Endometrial microvascular endothelial cells (primary cell): Measurements from ENCODE around the gene OBP2B. TPM values are rescaled to one million over a fixed set of nuclear protein-coding genes. Genes with fewer than 3 reads are reported as not detected.
"Not testable (repeated sequence)": the region's sequence is repeated elsewhere in the genome, so short reads cannot be mapped to it uniquely, and the experiment has no call there.

Experiments used
- in situ Hi-C: cut with HindIII; loops from 2 replicates; pipeline ENCODE4 v1.10.0; 2017; ENCODE audit warnings: low sequenced_read_pairs, low pct_unique_long_range_greater_than_20kb; ENCODE audit errors: inconsistent ontology term
- total RNA-seq: library from RNA; depleted of rRNA; stranded (reverse); fragments of >200 nt; gene quantifications from one replicate; pipeline ENCODE4 v1.2.3, GENCODE V29; 2015; ENCODE audit errors: inconsistent ontology term

The OBP2B gene
- total RNA-seq, 1 donor from 2014 or later: not detected

- in situ Hi-C loops: no loop called here
These were observed 30.6 kb upstream of the OBP2B start for GRCh38 chr9:133239533-133240090.

- in situ Hi-C loops: no loop called here
These were observed 29.9 kb upstream of the OBP2B start for GRCh38 chr9:133238851-133239532.

- in situ Hi-C loops: no loop called here
These were observed 29.3 kb upstream of the OBP2B start for GRCh38 chr9:133238272-133238850.

GRCh38 chr9:133237035-133237731, 28.1 kb upstream of the OBP2B start:
- in situ Hi-C loops: no loop called here

- in situ Hi-C loops: not testable (repeated sequence)
These were observed 27.4 kb upstream of the OBP2B start for GRCh38 chr9:133236291-133237034.

- in situ Hi-C loops: no loop called here
These were observed 26.6 kb upstream of the OBP2B start for GRCh38 chr9:133235549-133236222.

DNA sequence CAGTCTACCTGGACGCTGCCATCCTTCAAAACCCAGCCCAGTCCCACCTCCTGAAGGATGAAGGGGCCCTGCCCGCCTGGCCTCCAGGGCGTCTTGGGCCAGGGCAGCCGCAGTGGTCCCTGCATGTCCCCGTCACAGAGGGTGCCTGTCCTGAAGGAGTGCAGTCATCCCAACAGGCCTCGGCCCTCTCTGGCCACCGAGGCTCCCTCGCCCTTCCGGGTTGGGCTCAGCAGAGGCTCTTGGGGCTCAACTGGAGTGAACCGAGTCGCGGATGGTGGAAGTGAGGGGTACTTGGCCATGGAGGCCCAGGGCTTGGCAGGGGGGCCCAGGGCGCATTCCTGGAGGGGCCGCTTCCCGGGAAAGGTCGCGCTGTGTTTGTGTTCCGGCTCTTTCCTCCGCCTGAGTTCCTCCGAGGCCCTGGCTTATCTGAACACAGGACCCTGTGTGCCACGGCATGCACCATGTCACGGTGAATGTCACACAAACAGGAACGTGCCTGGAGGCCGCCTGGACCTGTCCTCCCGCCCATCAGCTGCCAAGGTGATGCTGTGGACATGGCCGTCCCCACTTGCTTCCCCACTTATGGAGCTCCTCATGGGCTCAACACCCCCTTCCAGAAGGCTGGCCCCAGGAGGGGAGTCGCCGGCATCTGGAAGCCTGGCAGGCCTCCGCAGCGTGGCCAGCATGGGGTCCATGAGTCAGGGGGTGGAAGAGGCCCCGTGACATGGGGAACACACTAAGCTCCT, 25.7 kb upstream of the OBP2B start:
- in situ Hi-C loops: no loop called here

DNA sequence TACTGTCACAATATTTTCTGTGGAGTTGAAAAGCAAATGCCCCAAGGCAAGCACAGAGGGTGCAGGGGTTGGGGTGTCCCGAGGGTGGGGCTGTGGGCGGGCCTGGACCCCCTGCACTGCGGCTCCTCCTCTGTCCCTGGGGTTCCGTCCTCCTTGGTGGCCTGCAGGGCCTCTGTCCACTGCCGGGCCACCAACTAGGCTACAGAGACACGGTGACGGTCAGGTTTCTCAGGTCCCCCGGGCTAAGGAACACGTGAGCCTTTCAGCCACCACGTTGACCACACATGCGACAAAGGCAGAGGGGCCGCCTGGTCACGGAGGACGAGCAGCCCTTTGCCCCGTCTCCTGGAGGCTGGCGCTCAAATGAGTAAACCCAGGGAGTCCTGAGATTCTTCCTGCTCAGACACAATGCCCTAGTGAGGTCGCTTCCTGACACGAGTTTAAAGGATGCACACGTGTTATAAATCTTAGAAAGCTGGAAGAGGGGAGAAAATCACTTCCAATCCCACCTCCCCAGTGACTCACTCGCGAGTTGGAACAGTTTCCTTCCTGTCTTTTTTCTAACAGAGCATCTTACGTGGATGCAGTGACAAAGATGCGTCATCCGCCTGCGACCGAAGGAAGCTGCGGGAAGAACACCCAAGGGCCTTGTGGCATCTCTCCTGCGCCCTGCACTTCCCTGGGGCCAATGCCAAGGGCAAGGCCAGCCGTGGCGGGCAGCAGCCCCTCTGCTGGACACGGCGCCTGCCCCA, 24.8 kb upstream of the OBP2B start:
- in situ Hi-C loops: no loop called here

DNA sequence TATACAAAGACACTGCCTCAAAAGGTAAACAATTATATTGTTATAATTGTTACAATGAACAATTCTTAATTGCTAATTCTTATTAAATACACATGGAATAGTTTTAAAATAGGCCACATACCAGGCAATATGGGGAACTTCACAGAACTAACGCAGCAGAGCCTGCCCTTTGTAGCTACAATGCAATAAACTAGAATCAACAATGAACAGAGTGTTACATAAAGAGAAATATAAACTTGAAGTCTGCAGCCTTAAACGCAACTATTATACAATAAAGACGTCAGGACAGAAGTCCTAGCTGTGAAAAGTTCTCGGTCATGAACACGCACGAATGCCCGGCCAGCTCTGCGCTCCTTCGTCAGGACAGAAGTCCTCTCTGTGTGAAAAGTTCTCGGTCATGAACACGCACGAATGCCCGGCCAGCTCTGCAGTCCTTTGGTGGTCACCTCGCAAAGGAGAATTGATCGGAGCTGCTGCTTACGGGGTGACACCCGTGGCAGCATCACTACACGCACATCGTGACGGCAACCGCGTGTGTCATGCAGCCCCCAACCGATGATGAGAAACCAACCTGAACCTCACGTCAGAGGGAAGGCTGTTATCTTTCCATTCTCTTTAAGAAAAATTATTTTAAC, 23.0 kb upstream of the OBP2B start:
- in situ Hi-C loops: not testable (repeated sequence)

GRCh38 chr9:133230514-133230913, 21.5 kb upstream of the OBP2B start:
- in situ Hi-C loops: not testable (repeated sequence)

DNA sequence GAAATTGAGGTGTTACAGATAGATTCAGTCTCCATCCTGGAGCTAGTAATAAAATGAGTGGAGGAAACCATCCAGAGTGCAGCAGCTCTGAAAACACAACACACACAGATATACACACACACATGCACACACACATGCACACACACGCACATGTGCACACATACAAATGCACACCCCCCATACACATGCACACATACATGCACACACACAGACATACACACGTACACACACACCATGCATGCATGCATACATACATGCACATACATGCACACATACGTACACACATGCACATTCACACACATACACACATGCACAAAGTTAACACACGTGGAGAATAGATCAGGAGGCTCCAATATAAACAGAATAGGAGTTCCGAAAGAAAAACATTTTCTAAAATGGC, 21.0 kb upstream of the OBP2B start:
- in situ Hi-C loops: no loop called here

DNA sequence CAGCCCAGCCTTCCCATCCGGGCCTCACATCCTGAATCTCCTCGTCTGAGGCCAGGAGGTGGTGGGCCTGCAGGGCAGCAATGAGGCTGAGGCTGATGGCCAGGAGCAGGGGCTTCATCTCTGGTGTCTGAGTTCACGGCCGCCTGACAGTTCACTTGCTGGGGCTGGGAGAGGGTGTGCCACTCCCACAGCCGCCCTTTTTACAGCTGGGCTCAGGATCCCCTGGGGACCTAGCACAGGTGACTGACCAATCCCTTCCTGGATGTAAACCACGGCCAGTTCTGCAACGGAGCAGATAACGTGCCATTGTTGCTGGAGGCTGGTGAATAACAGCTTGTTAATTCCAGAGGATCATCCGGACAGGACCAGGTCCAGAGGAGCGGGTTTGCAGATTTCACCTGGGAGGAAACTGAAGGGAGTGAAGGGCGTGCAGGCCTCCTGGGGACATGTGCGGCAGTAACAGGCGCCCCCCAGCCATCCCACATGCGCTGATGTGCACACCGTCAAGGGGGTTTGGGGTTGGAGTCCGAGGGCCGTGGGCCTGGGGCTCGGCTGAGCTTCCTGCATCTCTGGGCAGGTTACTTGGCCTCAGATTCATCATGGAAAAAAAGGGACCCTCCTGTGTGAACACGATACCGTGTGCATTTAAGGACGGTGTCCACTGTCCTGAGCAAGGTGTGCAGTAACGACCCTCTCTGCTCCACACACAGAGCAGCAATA, 19.6 kb upstream of the OBP2B start:
- in situ Hi-C loops: not testable (repeated sequence)

DNA sequence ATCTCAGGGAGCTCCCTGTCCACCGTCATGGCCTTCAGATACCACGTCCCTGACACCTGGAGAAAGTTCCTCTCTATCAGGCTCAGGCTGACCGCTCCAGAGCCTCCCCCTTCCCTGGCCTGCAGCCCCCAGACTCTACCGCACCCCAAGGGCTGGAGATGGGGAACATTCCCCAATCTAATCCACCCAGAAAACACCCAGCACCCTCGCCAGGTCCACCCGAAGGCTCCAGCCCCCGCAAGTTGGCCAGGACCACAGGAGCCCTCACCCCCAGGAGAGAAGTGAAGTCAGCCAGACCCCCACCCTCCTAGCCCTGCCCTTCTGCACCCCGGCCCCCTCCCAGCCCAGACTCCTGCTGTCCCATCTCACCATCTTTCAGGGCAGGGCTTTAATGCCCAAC, 18.9 kb upstream of the OBP2B start:
- in situ Hi-C loops: not testable (repeated sequence)

DNA sequence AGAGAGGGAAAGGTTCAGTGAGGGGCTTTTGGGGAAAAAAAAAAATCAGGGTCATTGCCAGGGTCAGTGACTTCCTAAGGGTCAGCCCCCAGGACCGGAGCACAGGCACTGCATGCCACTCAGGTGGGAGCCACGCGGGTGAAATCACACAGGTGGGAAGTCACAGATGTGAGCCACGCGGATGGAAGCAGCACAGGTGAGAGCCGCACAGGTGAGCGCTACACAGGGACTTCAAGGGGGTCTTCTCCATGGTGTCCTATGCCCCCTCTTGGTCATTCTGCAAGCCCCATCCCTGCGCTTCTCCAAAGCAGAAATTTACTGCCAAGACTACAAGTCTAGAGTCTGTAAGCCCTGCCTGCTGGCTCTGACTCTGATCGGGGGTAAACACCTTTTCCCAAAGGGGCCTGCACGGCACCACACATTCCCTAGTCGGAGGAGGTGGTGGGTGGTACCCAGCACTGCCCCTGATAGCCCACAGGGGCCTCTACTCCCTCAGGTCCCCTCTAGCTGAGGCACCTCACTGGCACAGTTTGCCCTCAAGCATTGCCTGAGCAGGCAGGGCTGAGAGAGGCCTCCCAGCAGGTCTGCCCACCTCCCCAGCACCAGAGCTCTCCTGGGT, 18.3 kb upstream of the OBP2B start:
- in situ Hi-C loops: no loop called here

DNA sequence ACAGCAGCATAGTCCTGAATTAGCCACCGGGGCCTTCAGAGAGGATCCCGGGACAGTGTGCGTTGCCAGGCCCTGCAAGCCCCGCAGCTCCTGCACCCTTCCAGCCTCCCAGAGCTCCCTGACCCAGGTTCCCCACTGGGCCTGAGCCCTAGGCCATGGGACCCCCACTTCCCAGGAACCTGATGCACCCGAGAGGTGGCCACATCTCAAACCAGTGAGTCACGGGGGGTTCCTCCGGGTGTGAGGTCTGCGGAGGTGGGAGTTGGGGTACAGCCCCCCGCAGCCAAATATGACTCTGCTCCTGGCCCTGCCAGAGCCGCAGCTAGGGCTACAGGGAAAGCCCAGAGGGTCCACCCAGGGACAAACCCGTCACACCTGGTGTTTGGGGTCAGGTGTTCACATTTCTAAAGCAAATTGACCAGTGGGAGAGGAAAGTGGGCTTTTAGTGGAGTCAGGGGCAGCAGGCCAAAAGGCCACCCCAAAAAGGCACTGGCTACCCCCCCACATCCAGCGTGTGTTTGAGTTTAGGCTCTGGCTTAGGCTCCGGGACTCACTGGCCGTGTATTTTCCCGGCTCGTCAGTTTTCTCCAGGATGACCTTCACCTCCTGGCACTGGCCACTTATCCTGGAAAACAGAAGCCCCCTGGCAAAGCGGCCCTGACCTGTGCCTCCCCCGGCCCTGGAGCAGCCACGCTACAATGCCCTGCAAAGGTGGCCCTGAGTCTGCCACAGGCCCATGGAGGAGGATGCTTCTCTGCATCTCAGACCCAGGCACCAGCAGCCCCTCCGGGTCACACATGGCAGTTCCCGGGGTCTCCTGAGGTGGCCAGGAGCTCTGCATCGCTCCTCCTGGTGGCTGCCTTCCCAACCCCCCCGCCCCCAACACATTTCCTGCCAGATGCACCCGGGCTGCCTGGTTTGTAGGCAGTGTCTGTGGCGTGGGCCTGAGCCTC, 17.4 kb upstream of the OBP2B start:
- in situ Hi-C loops: no loop called here
